ENCODE results near the gene FAM120C. TPM values are rescaled to one million over a fixed set of nuclear protein-coding genes. Genes with fewer than 3 reads are reported as not detected.

FAM120C gene, protein sequence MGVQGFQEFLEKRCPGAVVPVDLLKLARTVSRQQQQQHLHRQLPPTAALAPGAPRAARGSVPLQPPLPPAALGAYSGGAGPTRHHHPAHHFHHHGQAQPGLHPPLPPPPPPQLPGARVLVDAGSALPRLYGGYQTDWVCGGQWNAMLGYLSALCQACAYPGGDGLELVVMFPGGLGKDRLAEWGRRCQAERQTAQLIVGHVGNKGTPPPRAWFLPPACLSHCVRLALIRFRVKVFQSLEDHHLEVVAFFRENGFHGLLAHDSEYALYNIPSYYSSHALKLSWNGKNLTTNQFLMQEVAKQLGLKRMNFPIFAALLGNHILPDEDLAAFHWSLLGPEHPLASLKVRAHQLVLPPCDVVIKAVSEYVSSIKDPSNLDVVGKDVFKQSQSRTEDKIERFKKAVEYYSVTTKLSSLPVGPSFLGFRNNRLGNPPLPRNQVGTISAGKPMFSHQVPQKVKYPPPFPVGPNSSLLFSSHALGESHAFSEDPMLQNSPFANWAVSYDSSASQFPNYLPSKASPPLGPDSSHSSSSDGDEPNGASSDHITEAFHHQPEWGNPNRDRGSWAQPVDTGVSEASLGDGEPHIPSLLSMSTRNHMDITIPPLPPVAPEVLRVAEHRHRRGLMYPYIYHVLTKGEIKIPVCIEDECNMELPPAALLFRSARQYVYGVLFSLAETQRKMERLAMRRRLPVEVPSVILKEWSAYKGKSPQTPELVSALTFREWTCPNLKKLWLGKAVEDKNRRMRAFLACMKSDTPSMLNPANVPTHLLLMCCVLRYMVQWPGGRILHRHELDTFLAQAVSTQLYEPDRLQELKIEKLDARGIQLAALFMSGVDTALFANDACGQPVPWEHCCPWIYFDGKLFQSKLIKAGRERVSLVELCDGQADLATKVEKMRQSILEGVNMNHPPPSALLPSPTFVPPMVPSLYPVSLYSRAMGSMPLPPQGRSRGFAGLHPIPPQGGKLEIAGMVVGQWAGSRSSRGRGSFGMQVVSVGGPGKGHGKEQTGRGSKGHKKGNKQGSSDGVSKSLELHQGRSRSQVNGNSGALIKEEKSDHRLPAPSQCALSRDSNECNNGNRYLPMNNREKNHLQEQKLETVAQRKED
- total RNA-seq: 5.6 TPM
- long read RNA-seq, partial matches to known transcripts: 0 of 1 reads
- long read RNA-seq, other reads (novel, unspliced or antisense): 0 of 1 reads

DNA sequence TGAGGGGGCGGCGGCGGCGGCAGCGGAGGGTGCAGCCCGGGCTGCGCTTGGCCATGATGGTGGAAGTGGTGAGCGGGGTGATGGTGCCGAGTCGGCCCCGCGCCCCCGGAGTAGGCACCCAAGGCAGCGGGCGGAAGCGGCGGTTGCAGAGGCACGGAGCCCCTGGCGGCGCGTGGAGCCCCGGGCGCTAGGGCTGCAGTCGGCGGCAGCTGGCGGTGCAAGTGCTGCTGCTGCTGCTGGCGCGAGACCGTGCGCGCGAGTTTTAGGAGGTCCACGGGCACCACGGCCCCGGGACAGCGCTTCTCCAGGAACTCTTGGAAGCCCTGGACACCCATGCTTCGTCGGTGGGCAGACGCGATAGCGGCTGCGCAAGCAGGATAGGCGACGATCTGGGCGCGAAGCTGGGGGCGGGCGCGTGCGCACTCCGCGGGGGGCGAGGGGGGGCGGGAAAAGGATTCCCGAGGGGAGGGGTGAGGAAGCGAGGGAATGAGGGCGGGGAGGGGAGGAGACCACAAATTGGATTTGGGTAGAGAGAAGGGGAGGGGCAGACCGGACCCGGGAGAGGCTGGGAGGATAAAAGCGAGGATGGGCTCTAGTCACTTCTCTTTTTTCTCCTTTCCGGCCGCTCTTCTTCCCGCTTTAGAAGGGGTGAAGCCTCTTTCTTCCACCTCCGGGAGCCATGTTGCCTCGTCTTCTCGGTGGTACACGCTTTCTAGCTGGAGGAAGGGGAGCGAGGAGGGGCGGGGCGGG is at the start of gene FAM120C:
Gene FAM120C, minus strand, starts transcription at position 391 of the 750 bp plus-strand sequence. Its CDS starts 56 bp downstream, at position 335.
- intact Hi-C loops (cut with DNase I): loop anchor here (5.0 kb wide), 1 partner anchor 141 kb away; the partner anchor contains the start of gene PHF8
- peak; percentile 71 for DNase-seq (ENCODE audit: missing footprints)
- peak; percentile 91 for ATAC-seq

DNA sequence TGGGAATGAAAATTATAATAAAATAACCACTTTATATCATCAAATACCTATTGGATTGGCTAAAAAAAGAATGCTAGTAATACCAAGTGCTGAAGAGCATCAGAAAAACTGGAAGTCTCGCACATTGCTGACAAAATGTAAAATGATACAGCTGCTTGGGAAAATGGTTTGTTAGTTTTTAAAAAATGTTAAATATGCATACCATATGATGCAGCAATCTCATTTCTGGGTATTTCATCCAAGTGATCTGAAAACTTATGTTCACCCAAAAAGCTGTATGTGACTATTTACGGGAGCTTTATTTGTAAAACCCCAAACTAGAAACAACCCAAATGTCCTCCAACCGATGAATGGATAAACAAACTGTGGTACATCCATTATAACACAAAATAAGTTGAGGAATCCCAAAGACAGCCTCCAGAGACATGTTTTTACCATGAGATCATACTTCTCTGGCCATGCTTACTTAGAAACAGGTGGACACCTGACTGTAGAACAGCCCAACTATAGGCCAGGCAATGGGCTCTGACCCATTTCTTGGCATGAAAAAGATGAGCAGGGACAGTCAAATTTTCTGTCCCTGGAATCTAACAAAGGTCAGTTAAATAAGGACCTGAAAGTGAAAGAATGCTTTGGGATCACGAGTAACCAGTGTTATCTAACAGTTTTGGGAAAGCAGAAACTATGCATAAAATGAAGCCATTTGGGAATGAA is 47.5 kb upstream of the FAM120C start:
- no peak for ATAC-seq
- intact Hi-C loops (cut with DNase I): no loop called here

DNA sequence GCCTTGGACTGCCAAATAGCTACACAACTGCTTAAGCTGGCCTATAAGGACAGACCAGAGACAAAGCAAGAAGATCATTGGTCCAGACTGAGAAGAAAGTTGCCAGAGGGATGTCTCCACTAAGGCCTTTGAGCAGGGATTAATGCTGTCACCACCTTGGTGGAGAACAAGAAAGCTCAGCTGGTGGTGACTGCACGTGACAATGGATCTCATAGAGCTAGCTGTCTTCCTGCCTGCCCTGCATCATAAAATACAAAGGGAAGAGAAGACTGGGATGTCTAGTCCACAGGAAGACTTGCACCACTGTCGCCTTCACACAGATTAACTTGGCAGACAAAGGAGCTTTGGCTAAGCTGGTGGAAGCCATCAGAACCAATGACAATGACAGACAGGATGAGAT is 40.5 kb upstream of the FAM120C start:
- intact Hi-C loops (cut with DNase I): no loop called here
- no peak for DNase-seq (ENCODE audit: missing footprints)
- no peak for ATAC-seq

More for the DNA sequence above, 47.5 kb upstream of the FAM120C start:
- DNase-seq (ENCODE audit: missing footprints): no peak

DNA sequence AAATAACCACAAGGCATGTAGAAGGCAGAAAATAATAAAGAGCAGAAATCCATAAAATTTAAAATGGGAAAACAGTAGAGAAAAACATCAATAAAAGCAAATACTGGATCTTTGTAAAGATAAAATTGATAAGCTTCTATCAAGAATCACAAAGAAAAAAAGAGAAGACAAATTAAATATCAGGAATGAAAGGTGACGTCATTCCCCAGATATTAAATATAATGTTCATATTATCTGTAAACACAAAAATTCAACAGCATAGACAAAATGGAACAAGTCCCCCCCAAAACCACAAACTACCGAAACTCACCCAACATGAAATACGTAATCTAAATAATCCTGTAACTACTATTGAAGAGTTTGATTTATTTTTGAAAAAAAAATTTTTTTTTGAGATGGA is 30.5 kb upstream of the FAM120C start:
- ATAC-seq: no peak

DNA sequence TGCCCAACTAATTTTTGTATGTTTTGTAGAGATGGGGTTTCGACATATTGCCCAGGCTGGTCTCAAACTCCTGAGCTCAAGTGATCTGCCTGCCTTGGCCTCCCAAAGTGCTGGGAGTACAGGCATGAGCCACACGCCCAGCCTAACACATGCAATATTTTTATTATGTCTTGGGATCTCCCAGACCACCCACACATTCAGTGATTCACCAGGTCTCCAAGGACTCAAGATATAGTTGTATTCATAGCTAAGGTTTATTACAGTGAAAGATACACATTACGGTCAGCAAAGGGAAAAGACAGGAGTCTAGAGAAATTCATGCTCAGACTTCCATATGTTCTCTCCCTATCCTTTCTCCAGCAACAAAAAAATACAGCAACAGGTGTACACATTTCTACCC is 25.5 kb upstream of the FAM120C start:
- ATAC-seq: no peak
- intact Hi-C loops (cut with DNase I): no loop called here
- no peak for DNase-seq (ENCODE audit: missing footprints)

More for the DNA sequence above, 30.5 kb upstream of the FAM120C start:
- DNase-seq (ENCODE audit: missing footprints): no peak
- intact Hi-C loops (cut with DNase I): no loop called here

DNA sequence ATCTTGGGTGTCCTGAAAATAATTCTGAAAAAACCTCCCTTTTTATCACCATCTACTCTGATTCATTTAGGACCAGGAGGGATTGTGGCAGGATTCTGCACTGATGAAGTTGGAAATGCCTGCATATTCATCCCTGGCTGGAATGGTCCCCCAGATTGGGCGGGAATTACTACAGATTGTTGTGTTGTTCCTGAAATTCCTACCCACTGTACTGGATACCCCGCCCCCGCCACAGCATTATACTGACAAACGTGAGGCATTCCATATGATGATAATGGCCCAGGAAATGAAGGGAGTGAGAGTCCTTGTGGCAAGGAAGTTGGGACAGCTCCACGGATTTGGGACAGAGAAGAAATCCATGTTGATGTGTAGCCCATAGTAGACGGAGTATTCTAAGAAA is 15.2 kb upstream of the FAM120C start:
- DNase-seq (ENCODE audit: missing footprints) (no peak), ATAC-seq (no peak)
- intact Hi-C loops (cut with DNase I): no loop called here

DNA sequence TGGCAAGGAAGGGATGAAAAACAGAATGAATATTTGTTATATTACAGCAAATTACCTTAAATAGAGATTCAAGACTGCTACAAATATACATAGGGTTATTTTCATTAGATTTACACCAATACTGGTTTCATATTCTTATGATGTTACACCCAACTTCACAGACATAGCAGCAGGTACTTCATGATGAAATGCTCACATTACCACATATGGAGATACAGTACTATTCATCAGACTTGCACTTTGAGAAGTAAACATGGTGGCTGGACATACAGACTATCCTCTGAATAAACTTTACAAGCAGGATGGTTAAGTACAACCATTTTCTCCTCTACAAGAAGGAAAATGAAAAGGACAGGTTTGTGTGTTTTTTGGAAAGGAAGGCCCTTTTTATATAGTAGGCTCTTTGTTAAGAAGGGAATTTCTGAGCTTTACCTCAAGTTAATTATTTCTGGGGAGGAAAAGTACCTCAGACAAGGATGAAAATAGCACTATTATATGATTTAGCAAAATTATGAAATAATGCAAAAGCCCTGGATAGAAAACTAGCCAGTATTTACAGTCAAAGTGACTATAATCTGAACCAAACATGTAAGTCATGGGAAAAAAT is 12.0 kb upstream of the FAM120C start:
- intact Hi-C loops (cut with DNase I): no loop called here
- no peak for ATAC-seq

DNA sequence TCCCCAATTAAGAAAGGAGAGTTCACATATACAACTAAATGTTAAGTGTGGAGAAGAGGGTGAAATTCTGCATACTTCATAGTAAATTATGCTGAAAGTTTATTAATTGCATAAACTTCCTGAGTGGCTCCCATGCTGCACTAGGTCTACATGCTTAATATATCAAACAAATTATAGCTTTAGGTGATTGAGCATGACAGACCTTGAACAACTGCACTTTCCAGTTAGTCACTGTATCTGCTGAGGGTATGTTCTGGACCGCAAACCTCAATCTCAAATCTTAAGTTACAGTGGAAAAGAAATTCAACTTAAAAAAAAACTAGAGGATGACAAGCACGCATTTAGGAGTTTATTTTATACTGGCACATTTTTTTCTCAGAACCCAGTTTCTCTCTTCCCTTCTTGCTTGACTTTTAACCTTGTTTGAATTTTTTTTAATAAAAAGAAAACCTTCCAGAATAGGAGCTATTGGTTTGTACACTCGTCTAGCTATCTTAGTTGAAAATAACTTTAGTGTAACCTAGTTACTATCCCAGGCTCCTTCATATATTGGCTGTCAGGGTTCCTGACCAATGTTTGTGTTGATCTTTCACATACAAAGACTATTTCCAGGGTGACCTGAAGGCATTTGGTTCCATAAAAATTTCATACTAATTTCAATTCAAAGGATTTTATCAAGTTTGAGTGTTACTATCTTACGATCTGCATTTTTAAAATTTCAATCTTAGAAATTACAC is 10.2 kb upstream of the FAM120C start:
- intact Hi-C loops (cut with DNase I): no loop called here
- no peak for DNase-seq (ENCODE audit: missing footprints)
- no peak for ATAC-seq

More for the DNA sequence above, 12.0 kb upstream of the FAM120C start:
- DNase-seq (ENCODE audit: missing footprints): no peak

DNA sequence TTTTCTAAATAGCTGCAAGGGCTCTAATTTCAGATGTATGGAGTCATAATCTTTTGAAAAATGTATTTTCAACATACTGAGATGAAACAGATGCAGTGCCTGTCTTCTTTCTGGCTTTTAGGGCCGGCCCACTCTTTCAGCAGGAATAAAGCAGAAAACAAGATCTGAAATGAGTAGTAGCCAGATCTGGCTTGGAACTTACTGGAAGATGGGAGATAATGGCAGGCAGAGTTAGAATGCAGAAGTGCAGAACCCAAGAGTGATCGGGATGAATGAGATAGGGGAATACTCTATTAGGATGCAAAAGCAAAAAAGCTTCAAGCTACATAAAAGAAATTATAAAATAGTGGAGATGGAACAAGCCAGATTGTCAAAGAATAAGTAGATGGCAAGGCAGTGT is 1.4 kb upstream of the FAM120C start:
- intact Hi-C loops (cut with DNase I): loop anchor here (5.0 kb wide), 1 partner anchor 142 kb away; the partner anchor contains the start of gene PHF8
- ATAC-seq (no peak), DNase-seq (ENCODE audit: missing footprints) (no peak)

DNA sequence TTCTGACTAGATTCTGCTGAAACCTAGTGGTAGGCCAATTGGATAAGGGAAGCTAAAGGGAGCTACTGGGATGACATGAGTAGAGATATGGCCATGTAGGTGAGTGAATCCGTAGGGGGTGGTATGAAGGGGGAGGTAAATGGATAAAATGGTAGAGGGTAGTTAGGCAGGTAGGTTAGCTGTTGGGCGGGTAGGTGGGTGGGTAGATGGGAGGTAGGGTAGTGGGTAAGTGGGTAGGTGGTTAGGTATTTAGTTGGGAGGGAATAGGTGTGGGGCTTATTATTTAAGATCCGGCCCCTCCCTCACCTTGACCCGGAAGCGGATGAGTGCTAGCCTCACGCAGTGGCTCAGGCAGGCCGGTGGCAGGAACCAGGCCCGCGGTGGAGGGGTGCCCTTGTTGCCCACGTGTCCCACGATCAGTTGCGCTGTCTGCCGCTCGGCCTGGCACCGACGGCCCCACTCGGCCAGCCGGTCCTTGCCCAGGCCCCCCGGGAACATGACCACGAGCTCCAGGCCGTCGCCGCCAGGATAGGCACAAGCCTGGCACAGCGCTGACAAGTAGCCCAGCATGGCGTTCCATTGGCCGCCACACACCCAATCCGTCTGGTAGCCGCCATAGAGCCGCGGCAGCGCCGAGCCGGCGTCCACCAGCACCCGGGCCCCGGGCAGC is 725 bp downstream of the FAM120C start:
- DNase-seq (ENCODE audit: missing footprints) (peak; percentile 82), ATAC-seq (peak; percentile 83)
- intact Hi-C loops (cut with DNase I): loop anchor here (5.0 kb wide), 1 partner anchor 140 kb away; the partner anchor contains the start of gene PHF8

DNA sequence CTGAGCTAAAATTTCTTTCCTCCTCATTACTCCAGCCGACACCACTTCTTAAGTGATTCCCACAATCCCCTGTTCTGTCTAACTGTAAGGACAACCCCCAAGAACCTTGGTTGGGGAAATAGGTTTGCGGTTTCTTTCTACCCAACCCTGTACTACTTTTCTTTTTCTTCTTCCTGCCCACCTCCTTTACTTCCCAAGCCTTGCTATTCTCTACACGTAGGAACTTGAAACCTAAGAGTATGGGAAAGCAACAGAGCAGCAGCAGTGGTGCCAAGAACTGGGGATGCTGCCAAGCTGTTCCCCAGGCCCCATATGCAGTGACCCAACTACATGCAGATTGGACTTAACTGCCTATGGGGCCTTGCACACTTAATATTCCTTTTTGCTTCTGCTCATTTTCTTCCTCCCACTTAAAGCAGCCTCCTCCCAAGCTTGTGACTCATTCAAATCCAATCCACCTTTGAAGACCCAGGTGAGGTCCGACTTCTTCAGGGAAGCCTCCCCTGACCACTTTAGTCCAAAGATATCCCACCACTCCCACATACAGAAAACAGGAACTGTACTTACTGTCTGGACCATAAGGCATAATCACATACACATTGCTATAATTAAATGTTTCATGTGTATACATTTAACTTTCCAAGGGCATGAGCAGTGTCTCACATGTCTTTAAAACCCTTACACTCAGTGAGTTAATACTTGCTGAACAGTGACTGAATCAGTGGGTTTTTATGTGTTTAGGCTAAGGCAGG is 1.7 kb downstream of the FAM120C start:
- intact Hi-C loops (cut with DNase I): loop anchor here (5.0 kb wide), 1 partner anchor 139 kb away; the partner anchor contains the start of gene PHF8
- no peak for ATAC-seq
- DNase-seq (ENCODE audit: missing footprints): no peak

DNA sequence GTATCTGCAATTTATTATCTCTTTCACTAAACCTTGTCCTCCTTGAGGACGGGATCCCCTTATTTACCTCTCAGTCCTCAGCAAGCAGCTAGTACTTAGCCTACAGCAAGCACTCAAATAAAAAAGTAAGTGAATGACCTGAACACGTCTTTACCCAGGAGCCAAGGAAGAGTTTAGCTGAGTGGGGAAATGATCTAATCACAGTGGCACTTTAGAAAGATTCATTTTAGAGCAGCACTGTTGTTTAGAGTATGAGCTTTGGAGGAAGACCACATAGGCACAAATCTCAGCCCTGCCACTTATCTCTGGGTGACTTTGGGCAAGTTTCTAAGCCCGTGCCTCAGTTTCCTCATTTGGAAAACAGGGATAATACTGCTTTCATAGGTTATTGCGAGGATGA is 2.7 kb downstream of the FAM120C start:
- DNase-seq (ENCODE audit: missing footprints): no peak
- ATAC-seq: no peak
- intact Hi-C loops (cut with DNase I): loop anchor here (5.0 kb wide), 1 partner anchor 138 kb away; the partner anchor contains the start of gene PHF8

DNA sequence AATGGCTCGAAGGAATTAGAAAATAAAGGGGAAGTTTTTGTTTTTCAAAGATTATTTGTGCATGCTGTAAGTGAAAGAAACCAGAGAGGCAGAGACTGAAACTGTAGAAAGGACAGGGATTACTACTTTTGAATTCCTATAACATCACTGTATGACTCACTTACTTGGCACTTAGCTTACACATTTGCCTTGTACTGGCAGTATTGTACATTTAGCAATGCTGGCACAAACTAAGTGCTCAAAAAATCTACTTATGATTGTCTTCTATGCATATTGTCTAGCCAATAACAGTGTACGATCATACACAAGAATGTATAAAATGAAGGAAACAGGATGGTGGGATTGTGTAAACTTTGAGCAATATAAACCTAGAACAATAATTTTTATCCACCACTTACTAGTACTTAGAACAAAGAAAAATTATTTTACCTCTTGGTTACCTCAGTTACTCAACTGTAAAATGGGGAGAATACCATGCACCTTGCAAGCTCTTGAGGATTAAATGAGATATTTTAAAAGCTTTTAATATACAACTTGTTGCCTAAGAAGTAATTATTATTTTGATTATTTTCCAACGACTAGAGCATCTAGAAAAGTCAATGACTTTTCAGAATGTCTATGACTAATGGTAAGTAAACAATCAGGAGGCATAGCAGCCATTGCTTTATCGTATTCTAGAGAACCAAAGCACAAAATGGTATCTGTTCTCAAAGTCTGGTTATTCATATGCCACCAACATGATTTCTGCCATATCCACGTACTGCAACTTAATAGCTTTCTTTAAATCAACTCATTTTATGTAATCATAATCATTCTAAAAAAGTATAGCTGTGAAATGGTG is 4.7 kb downstream of the FAM120C start:
- no peak for DNase-seq (ENCODE audit: missing footprints)
- ATAC-seq: no peak
- intact Hi-C loops (cut with DNase I): no loop called here

DNA sequence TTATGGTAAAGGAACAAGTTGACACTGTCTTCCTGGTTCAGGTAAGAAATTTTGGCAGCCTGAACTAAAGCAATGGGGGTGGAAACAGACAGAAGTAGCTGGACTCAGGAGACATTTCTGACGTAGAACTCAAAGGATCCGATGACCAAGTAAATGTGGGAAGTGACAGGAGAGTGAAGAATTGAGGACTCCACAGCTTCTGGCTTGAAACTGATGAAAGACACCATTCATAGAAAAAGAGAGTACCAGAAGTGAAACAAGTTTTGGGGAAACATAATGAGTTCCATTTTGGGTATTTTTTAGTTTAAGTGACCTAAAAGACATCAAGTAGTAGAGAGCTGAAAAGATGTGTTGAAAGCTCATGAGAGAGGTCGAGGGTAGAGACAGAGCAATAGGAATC is 5.7 kb downstream of the FAM120C start:
- ATAC-seq (no peak), DNase-seq (ENCODE audit: missing footprints) (no peak)
- intact Hi-C loops (cut with DNase I): no loop called here
